ENCODE data around the gene SRPK3. TPM values are rescaled to one million over a fixed set of nuclear protein-coding genes. Genes with fewer than 3 reads are reported as not detected.

Gene SRPK3
- total and polyA plus RNA-seq, 2 donors (not counting 1 experiment from before 2014, with no cell fraction given) = not detected

DNA sequence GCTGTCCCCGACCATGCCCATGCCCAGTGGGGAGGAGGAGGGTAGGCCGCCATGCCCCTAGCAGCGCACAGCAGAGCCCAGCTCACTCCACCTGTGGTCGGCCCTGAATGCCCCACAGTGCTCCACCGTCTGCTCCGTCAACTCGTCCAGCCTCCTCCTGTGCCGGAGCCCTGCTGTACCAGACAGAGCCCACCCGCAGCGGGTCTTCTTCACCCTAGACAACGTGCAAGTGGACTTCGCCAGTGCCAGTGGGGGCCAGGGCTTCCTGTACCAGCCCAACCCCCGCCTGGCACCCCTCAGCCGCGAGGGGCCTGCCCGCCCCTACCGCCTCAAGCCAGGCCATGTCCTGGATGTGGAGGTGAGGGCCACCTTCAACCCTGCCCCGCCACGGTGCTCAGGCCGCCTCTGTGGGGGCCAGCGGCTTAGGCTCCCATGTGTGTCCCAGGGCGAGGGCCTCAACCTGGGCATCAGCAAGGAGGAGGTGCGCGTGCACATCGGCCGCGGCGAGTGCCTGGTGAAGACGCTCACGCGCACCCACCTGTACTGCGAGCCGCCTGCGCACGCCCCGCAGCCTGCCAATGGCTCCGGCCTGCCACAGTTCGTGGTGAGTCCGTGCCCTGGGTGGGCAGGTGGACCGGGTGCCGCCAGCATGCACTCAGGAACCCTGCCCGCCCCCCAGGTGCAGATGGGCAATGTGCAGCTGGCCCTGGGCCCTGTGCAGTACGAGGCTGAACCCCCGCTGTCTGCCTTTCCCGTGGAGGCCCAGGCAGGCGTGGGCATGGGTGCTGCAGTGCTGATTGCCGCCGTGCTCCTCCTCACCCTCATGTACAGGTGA is 6.9 kb upstream of the SRPK3 start:
- no peak overlapping the region for H3K27ac ChIP-seq (ENCODE audit: low read length in 2 of 2)
- no peak overlapping the region for H3K27ac Mint-ChIP-seq
- no peak overlapping the region for H3K4me3 Mint-ChIP-seq
- intact Hi-C loops (cut with micrococcal nuclease) = no loop called here
- DNase-seq = no peak
- no peak overlapping the region for H3K4me2 ChIP-seq (replicated peaks; ENCODE audit: low read depth, low read length, poor library complexity, severe bottlenecking)
- H3K79me2 ChIP-seq (ENCODE audit: control insufficient read depth, insufficient read depth, low read length) = no peaks in the 10 kb centered on the region
- ChIA-PET POLR2A (no interaction called here), CTCF (no interaction called here)
- no peak for ATAC-seq (ENCODE audit: low read depth)
- no peaks in the 10 kb centered on the region for H3K9me3 ChIP-seq (ENCODE audit: control extremely low read depth in 1 of 3, control insufficient read depth in 2 of 3, insufficient read depth in 1 of 3, low read length in 2 of 3)
- TF ChIP-seq EZH2 (IDR thresholded peaks at IDR 0.05; ENCODE audit: borderline replicate concordance, insufficient read depth, low read depth, low read length, poor library complexity, severe bottlenecking) = no peak
- no peak for TF ChIP-seq CTCF (IDR thresholded peaks at IDR 0.05)
- H3K4me3 ChIP-seq (ENCODE audit: control extremely low read depth in 1 of 5, extremely low read depth in 1 of 5, insufficient read depth in 1 of 5, low read depth in 2 of 5, low read length in 4 of 5) = no peak overlapping the region
- peaks cover 0 to 2% (median 0%) of the 10 kb centered on the region in 4 experiments for H3K27me3 ChIP-seq (replicated peaks in 1 of 4; ENCODE audit: control extremely low read depth in 1 of 4, control insufficient read depth in 3 of 4, insufficient read depth in 4 of 4, low read length in 3 of 4)
- H3K27me3 Mint-ChIP-seq = no peaks in the 10 kb centered on the region
- WGBS (ENCODE audit: insufficient coverage) = 93% methylated on average over 33 of the region's 48 CpGs
- H2AFZ ChIP-seq (ENCODE audit: insufficient read depth, low read depth, low read length, poor library complexity, severe bottlenecking) = no peak overlapping the region
- H3K36me3 ChIP-seq (replicated peaks in 1 of 2; ENCODE audit: control extremely low read depth in 1 of 2, control insufficient read depth in 1 of 2, extremely low read depth in 1 of 2, insufficient read depth in 2 of 2, low read length in 1 of 2) = no peaks in the 10 kb centered on the region
- no peak overlapping the region for H3K9ac ChIP-seq (ENCODE audit: low read length)
- H3K9me3 Mint-ChIP-seq (ENCODE audit: insufficient read depth) = no peaks in the 10 kb centered on the region
- no peaks in the 10 kb centered on the region for H3K4me1 Mint-ChIP-seq
- H3K4me1 ChIP-seq (ENCODE audit: control insufficient read depth in 2 of 2, insufficient read depth in 2 of 2, low read length in 2 of 2) = no peaks in the 10 kb centered on the region
- H4K20me1 ChIP-seq (ENCODE audit: control insufficient read depth, insufficient read depth, low read length, poor library complexity, severe bottlenecking) = no peaks in the 10 kb centered on the region

- H3K4me3 ChIP-seq (ENCODE audit: control extremely low read depth in 1 of 5, extremely low read depth in 1 of 5, insufficient read depth in 1 of 5, low read depth in 2 of 5, low read length in 4 of 5) = no peak overlapping the region
- H3K4me2 ChIP-seq (replicated peaks; ENCODE audit: low read depth, low read length, poor library complexity, severe bottlenecking) = no peak overlapping the region
- H3K4me3 Mint-ChIP-seq = no peak overlapping the region
- H3K9me3 Mint-ChIP-seq (ENCODE audit: insufficient read depth) = no peaks in the 10 kb centered on the region
- over 99% methylated on average over 19 of the region's 37 CpGs for WGBS (ENCODE audit: insufficient coverage)
- ATAC-seq (ENCODE audit: low read depth) = no peak
- no peak overlapping the region for H3K27ac ChIP-seq (ENCODE audit: low read length in 2 of 2)
- H2AFZ ChIP-seq (ENCODE audit: insufficient read depth, low read depth, low read length, poor library complexity, severe bottlenecking) = no peak overlapping the region
- no peaks in the 10 kb centered on the region for H3K36me3 ChIP-seq (replicated peaks in 1 of 2; ENCODE audit: control extremely low read depth in 1 of 2, control insufficient read depth in 1 of 2, extremely low read depth in 1 of 2, insufficient read depth in 2 of 2, low read length in 1 of 2)
- no peaks in the 10 kb centered on the region for H3K79me2 ChIP-seq (ENCODE audit: control insufficient read depth, insufficient read depth, low read length)
- H3K4me1 ChIP-seq (ENCODE audit: control insufficient read depth in 2 of 2, insufficient read depth in 2 of 2, low read length in 2 of 2) = no peaks in the 10 kb centered on the region
- ChIA-PET POLR2A (no interaction called here), CTCF (no interaction called here)
- H3K4me1 Mint-ChIP-seq = no peaks in the 10 kb centered on the region
- peaks cover under 1% of the 10 kb centered on the region for H3K27me3 Mint-ChIP-seq
- no peak overlapping the region for H3K27ac Mint-ChIP-seq
- peaks cover 0 to 2% (median 0%) of the 10 kb centered on the region in 4 experiments for H3K27me3 ChIP-seq (replicated peaks in 1 of 4; ENCODE audit: control extremely low read depth in 1 of 4, control insufficient read depth in 3 of 4, insufficient read depth in 4 of 4, low read length in 3 of 4)
- DNase-seq = no peak
- no peak overlapping the region for H3K9ac ChIP-seq (ENCODE audit: low read length)
- H4K20me1 ChIP-seq (ENCODE audit: control insufficient read depth, insufficient read depth, low read length, poor library complexity, severe bottlenecking) = no peaks in the 10 kb centered on the region
- H3K9me3 ChIP-seq (ENCODE audit: control extremely low read depth in 1 of 3, control insufficient read depth in 2 of 3, insufficient read depth in 1 of 3, low read length in 2 of 3) = no peaks in the 10 kb centered on the region
- intact Hi-C loops (cut with micrococcal nuclease) = no loop called here
- TF ChIP-seq CTCF (IDR thresholded peaks at IDR 0.05) (no peak), EZH2 (IDR thresholded peaks at IDR 0.05; ENCODE audit: borderline replicate concordance, insufficient read depth, low read depth, low read length, poor library complexity, severe bottlenecking) (no peak)
Observed at GRCh38 chrX:153774576-153775292, 6.1 kb upstream of the SRPK3 start.

All from B cell (primary cell).